HepG2 (cell line): ENCODE measurements around the gene DUSP16. TPM values are rescaled to one million over a fixed set of nuclear protein-coding genes. Genes with fewer than 3 reads are reported as not detected.

Experiments
- ATAC-seq: fragments of 200-7000 bp; cut with Tn5 transposase; 3 replicates; pipeline ENCODE4 v1.9.1; 2020; ENCODE audit warnings: mild to moderate bottlenecking, moderate library complexity
- BruUV-seq: library from RNA; stranded (reverse); fragments of 400-500 nt; replicated peaks from 2 replicates; lab custom pipeline; 2021; lab: Mats Ljungman, UMichigan
- CTCF ChIA-PET: fragments of 300-600 bp; formaldehyde crosslinking; extraction: SDS; loops from one replicate; lab custom pipeline; 2021; ENCODE audit warnings: low total read pairs, inconsistent platforms, low intra/inter-chr PET ratio; lab: Yijun Ruan, JAX
- POLR2A ChIA-PET: fragments of 350-600 bp; sonication (Branson Sonifier 250); formaldehyde crosslinking; loops from one replicate; lab custom pipeline; 2020; ENCODE audit warnings: antibody characterized with exemption, inconsistent platforms; lab: Yijun Ruan, JAX
- DNase-seq: peaks from one replicate; pipeline ENCODE4 v3.0.0-alpha.2; 2015; ENCODE audit warnings: low spot score
- FAIRE-seq: peaks from 3 replicates; lab custom pipeline; 2011; peaks lifted over from hg19 to GRCh38; lab: Jason Lieb, UNC
- H2AFZ ChIP-seq: one replicate; pipeline ENCODE4 v1.6.1; 2011; ENCODE audit warnings: low read length, inconsistent platforms
- H3K27ac ChIP-seq: fragments of 300-600 bp; 3 replicates; pipeline ENCODE4 v1.8.0; 2011; ENCODE audit warnings: mixed run types, mild to moderate bottlenecking, mixed read lengths, low read length, inconsistent platforms; ENCODE audit not compliant: insufficient read depth; ENCODE audit errors: extremely low read length
- H3K27me3 ChIP-seq, 2 experiments: fragments of 200-600 bp in 1 of 2; 2 replicates in 1 of 2; 3 replicates in 1 of 2; pipeline versions ENCODE4 v1.6.0 to v1.8.0; 2011; ENCODE audit warnings: low read length in 2 of 2, mild to moderate bottlenecking in 2 of 2, moderate library complexity in 2 of 2, inconsistent platforms in 1 of 2; ENCODE audit not compliant: insufficient read depth in 2 of 2, control insufficient read depth in 1 of 2
- H3K36me3 ChIP-seq, 2 experiments: fragments of 200-600 bp in 1 of 2; replicated peaks in 1 of 2; 2 replicates in 1 of 2; 3 replicates in 1 of 2; pipeline versions ENCODE4 v1.5.1 to v1.8.0; 2011; ENCODE audit warnings: low read length in 2 of 2, inconsistent platforms in 1 of 2; ENCODE audit not compliant: insufficient read depth in 2 of 2, control insufficient read depth in 1 of 2
- H3K4me1 ChIP-seq: 2 replicates; pipeline ENCODE4 v1.5.1; 2012; ENCODE audit warnings: low read length, inconsistent platforms; ENCODE audit not compliant: insufficient read depth
- H3K4me2 ChIP-seq: 2 replicates; pipeline ENCODE4 v1.6.0; 2011; ENCODE audit warnings: low read depth, low read length, inconsistent platforms
- H3K4me3 ChIP-seq, 3 experiments: fragments of 200-600 bp in 1 of 3; sonication (generic), shearing (Covaris generic) in 1 of 3; replicated peaks in 1 of 3; 2 replicates each; pipeline ENCODE4 v1.5.1; 2011 to 2016; ENCODE audit warnings: low read length in 3 of 3, inconsistent platforms in 2 of 3, low read depth in 2 of 3, mild to moderate bottlenecking in 2 of 3, control low read depth in 1 of 3, mixed read lengths in 1 of 3; ENCODE audit not compliant: insufficient read depth in 1 of 3
- H3K79me2 ChIP-seq: one replicate; pipeline ENCODE4 v1.6.1; 2011; ENCODE audit warnings: low read length, inconsistent platforms; ENCODE audit not compliant: insufficient read depth
- H3K9ac ChIP-seq: 2 replicates; pipeline ENCODE4 v1.6.0; 2011; ENCODE audit warnings: mild to moderate bottlenecking, low read depth, low read length, inconsistent platforms; ENCODE audit not compliant: insufficient read depth
- H3K9me3 ChIP-seq: 2 replicates; pipeline ENCODE4 v1.5.1; 2012; ENCODE audit warnings: mild to moderate bottlenecking, low read length
- H4K20me1 ChIP-seq: 2 replicates; pipeline ENCODE4 v1.6.0; 2011; ENCODE audit warnings: inconsistent platforms, mild to moderate bottlenecking, low read length, moderate library complexity; ENCODE audit not compliant: insufficient read depth
- FOXJ3 ChIP-seq: sonication (generic); formaldehyde crosslinking; IDR thresholded peaks from 2 replicates; pipeline ENCODE4 v1.4.0; 2020; ENCODE audit warnings: missing genetic modification reagents, mild to moderate bottlenecking, borderline replicate concordance
- MAFF ChIP-seq: IDR thresholded peaks from 2 replicates; pipeline ENCODE4 v1.6.1; 2011; ENCODE audit warnings: low read depth, low read length, improper control_type of control experiment
- MAFK ChIP-seq, 2 experiments: IDR thresholded peaks in 1 of 2; conservative IDR thresholded peaks in 1 of 2; 2 replicates each; pipeline ENCODE4 v1.6.1; 2011; ENCODE audit warnings: improper control_type of control experiment in 2 of 2, low read length in 2 of 2
- MAZ ChIP-seq, 2 experiments: sonication (generic) in 1 of 2; formaldehyde crosslinking in 1 of 2; IDR thresholded peaks; 2 replicates each; pipeline versions ENCODE4 v1.5.0 to v1.6.1; 2012 to 2020; ENCODE audit warnings: low read depth in 2 of 2, mild to moderate bottlenecking in 2 of 2, borderline replicate concordance in 1 of 2, improper control_type of control experiment in 1 of 2, low read length in 1 of 2, missing genetic modification reagents in 1 of 2, moderate library complexity in 1 of 2
- NFIC ChIP-seq: IDR thresholded peaks from 2 replicates; pipeline ENCODE4 v1.6.1; 2012; ENCODE audit warnings: mild to moderate bottlenecking, low read length, inconsistent platforms
- ONECUT2 ChIP-seq: sonication (generic); formaldehyde crosslinking; IDR thresholded peaks from 2 replicates; pipeline ENCODE4 v1.4.0; 2020; ENCODE audit warnings: missing genetic modification reagents
- SALL2 ChIP-seq: sonication (generic); formaldehyde crosslinking; IDR thresholded peaks from 2 replicates; pipeline ENCODE4 v1.8.1; 2023; ENCODE audit warnings: mild to moderate bottlenecking, missing genetic modification reagents, inconsistent platforms
- STAG1 ChIP-seq: sonication (generic); formaldehyde crosslinking; IDR thresholded peaks from 2 replicates; pipeline ENCODE4 v1.4.0; 2020; ENCODE audit warnings: missing genetic modification reagents
- TBX3 ChIP-seq: fragments of 450-650 bp; IDR thresholded peaks from 2 replicates; pipeline ENCODE4 v1.6.1; 2017; ENCODE audit warnings: antibody characterized with exemption, mild to moderate bottlenecking, inconsistent platforms, borderline replicate concordance
- ZNF121 ChIP-seq: sonication (generic); formaldehyde crosslinking; IDR thresholded peaks from 2 replicates; pipeline ENCODE4 v1.5.0; 2020; ENCODE audit warnings: mild to moderate bottlenecking, missing genetic modification reagents
- ZNF138 ChIP-seq: sonication (generic); formaldehyde crosslinking; IDR thresholded peaks from 2 replicates; pipeline ENCODE4 v1.5.0; 2020; ENCODE audit warnings: mild to moderate bottlenecking, low read depth, missing genetic modification reagents
- ZNF557 ChIP-seq: sonication (generic); formaldehyde crosslinking; IDR thresholded peaks from 2 replicates; pipeline ENCODE4 v1.4.0; 2020; ENCODE audit warnings: missing genetic modification reagents
- ZNF772 ChIP-seq: sonication (generic); formaldehyde crosslinking; IDR thresholded peaks from 2 replicates; pipeline ENCODE4 v1.5.0; 2020; ENCODE audit warnings: mild to moderate bottlenecking, missing genetic modification reagents
- WGBS: methylation state at CpG from one replicate; pipeline ENCODE4 v1.1.6; 2017; ENCODE audit warnings: low lambda C conversion rate; 5-methylcytosine and 5-hydroxymethylcytosine counted together
- in situ Hi-C: cut with HindIII; loops from 2 replicates; pipeline ENCODE4 v1.10.0; 2017; ENCODE audit warnings: low pct_unique_long_range_greater_than_20kb; ENCODE audit not compliant: extremely low pct_ligation_motif_present
- intact Hi-C: fragments of 100-400 bp; cut with micrococcal nuclease; formaldehyde crosslinking; loops from one replicate; pipeline ENCODE4 v1.10.0; 2022; ENCODE audit not compliant: unreplicated experiment
- polyA plus RNA-seq, 8 experiments: library from polyadenylated mRNA; depleted of rRNA in 3 of 8; stranded (reverse) in 7 of 8; unstranded in 1 of 8; fragments of >200 nt; fragmentation: Illumina TruSeq in 4 of 8; extraction: Trizol in 4 of 8; gene quantifications; 2 replicates each; pipeline versions ENCODE4 v1.2.1 to v1.2.3, GENCODE V29; 2011 to 2016; ENCODE audit warnings: low read depth in 4 of 8, missing spikeins in 1 of 8, mixed read lengths in 1 of 8; ENCODE audit not compliant: insufficient read depth in 1 of 8
- total RNA-seq, 5 experiments: library from RNA; depleted of rRNA; stranded (reverse); fragments of >200 nt; fragmentation: Illumina TruSeq; extraction: Trizol; gene quantifications; 2 replicates each; pipeline ENCODE4 v1.2.3, GENCODE V29; 2016; ENCODE audit warnings: low read depth in 1 of 5
- TF ChIP-seq, protein P1 (sequence below): sonication (generic); formaldehyde crosslinking; IDR thresholded peaks from 2 replicates; pipeline ENCODE4 v1.8.0; 2022; ENCODE audit warnings: missing genetic modification reagents, mild to moderate bottlenecking, moderate library complexity, borderline replicate concordance

DUSP16 gene
- total and polyA plus RNA-seq, 2 of the 13 experiments (the other 11 are each of a cell fraction or from before 2014, with no cell fraction given) = 45.7 to 46.6 TPM

DNA sequence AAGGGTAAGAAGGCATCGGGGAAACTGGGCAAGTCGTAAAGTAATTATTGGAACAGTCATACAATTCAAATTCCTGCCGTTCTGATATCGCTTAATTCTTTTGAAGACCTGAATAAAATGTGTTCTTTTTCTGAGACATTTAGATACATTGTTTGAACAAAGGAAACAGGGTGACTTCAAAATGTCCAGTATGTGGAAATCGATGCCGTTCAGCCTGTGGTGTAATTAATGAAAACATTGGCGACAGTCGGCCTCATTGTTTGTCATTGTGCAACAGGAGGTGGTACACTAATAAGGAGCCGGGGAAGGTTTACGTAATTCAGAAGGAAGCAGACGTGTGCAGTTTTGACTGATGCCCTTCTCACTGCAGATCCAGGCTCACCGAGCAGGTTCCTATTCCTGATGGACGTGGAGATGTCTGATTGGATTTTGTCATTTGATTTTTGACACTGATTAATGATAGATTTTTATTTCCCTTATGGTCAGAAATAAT lies 113.1 kb downstream of the DUSP16 start (continued):
- 0 out of 2 replicates have a peak, but pooled peaks have one; percentile 28 for TF ChIP-seq STAG1 (CRISPR knock-in tag)
- peak; percentile 23; the same call in 1 of the 2 replicates for TF ChIP-seq ZNF121 (CRISPR knock-in tag)
- no peak for TF ChIP-seq ZNF138 (CRISPR knock-in tag)
- peak; percentile 98 for TF ChIP-seq FOXJ3
- TF ChIP-seq ZNF557 = peak; percentile 36; the same call in 1 of the 2 replicates
- TF ChIP-seq, protein P1, sequence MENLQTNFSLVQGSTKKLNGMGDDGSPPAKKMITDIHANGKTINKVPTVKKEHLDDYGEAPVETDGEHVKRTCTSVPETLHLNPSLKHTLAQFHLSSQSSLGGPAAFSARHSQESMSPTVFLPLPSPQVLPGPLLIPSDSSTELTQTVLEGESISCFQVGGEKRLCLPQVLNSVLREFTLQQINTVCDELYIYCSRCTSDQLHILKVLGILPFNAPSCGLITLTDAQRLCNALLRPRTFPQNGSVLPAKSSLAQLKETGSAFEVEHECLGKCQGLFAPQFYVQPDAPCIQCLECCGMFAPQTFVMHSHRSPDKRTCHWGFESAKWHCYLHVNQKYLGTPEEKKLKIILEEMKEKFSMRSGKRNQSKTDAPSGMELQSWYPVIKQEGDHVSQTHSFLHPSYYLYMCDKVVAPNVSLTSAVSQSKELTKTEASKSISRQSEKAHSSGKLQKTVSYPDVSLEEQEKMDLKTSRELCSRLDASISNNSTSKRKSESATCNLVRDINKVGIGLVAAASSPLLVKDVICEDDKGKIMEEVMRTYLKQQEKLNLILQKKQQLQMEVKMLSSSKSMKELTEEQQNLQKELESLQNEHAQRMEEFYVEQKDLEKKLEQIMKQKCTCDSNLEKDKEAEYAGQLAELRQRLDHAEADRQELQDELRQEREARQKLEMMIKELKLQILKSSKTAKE (CRISPR knock-in tag) = peak; percentile 93
- peak; percentile 82; the same call in 1 of the 2 replicates for TF ChIP-seq ZNF772 (CRISPR knock-in tag)
- 0 out of 2 replicates have a peak, but pooled peaks have one; percentile 74 for TF ChIP-seq SALL2 (CRISPR knock-in tag)
- peak; percentile 89 for TF ChIP-seq NFIC
- peak; percentile 98 for TF ChIP-seq ONECUT2 (CRISPR knock-in tag)
- no peak for TF ChIP-seq MAZ (IDR thresholded peaks at IDR 0.05; ENCODE audit: borderline replicate concordance, low read depth, low read length)
- TF ChIP-seq MAZ (CRISPR knock-in tag; IDR thresholded peaks at IDR 0.05; ENCODE audit: low read depth) = peak; percentile 59; the same call in 1 of the 2 replicates

DNA sequence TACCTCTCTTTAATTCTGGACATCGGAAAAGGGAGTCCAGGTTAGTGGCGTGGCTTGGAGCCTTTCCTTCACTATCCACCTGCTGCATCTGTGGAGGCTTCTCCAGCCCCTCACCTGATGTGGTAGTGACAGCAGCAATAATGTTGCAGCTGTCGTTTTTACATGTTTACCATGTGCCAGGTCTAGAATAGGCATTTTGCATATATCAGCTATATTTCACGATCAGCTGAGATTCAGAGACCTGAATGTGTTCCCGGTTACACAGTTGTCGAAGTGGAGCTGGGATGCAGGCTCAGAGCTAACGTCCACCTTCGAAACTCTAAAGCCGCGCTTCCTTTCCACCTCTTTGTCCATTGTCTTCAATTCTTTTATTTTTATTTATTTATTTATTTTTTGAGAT lies 114.8 kb downstream of the DUSP16 start:
- Histone ChIP-seq H3K27ac (peak overlapping the region; percentile 19), H3K9me3 (no peaks in the 10 kb centered on the region), H4K20me1 (no peaks in the 10 kb centered on the region), H3K36me3 (no peaks in the 10 kb centered on the region), H3K4me3 (no peak overlapping the region), H3K79me2 (no peaks in the 10 kb centered on the region), H3K4me1 (peaks cover 62% of the 10 kb centered on the region), H3K4me2 (no peak overlapping the region), H3K9ac (no peak overlapping the region), H3K27me3 (no peaks in the 10 kb centered on the region), H2AFZ (no peak overlapping the region)
- FAIRE-seq = no peak
- 96% methylated on average over 10 of the region's 10 CpGs for WGBS
- intact Hi-C loops = loop anchor here (2.0 kb wide), 1 partner anchor 49 kb away; no protein-coding TSS in a partner anchor
- peak; percentile 66 to 74 for TF ChIP-seq MAFK (conservative IDR thresholded peaks at IDR 0.05 in 1 of 2, IDR thresholded peaks at IDR 0.05 in 1 of 2; ENCODE audit: low read length in 2 of 2)
- TF ChIP-seq MAFF = peak; percentile 44
- no peak for TF ChIP-seq TBX3
- POLR2A ChIA-PET = interaction anchor here (0.5 to 0.7 kb wide), 2 partner anchors 31 to 44 kb away, joined by 4 to 5 read pairs; no protein-coding TSS in a partner anchor
- CTCF ChIA-PET = no interaction called here
- no peak for ATAC-seq
- no TSS peak for BruUV-seq
- in situ Hi-C loops = no loop called here
- DNase-seq = no peak
